ENCODE data around the gene GID8. TPM values are rescaled to one million over a fixed set of nuclear protein-coding genes. Genes with fewer than 3 reads are reported as not detected.

The GID8 gene
- total and polyA plus RNA-seq, 2 donors: 21.4 to 32.0 TPM

GRCh38 chr20:62931464-62931863 is 6.5 kb upstream of the GID8 start:
- Histone ChIP-seq H3K4me3 (ENCODE audit: low read depth, low read length) (no peak overlapping the region), H3K4me1 (ENCODE audit: insufficient read depth) (peaks cover 1% of the 10 kb centered on the region), H3K27ac (ENCODE audit: low read depth) (no peak overlapping the region), H3K36me3 (ENCODE audit: insufficient read depth) (no peaks in the 10 kb centered on the region)
- 85% methylated on average over 9 of the region's 9 CpGs for WGBS
- DNase-seq (ENCODE audit: extremely low spot score): no peak

GRCh38 chr20:62933966-62934365 is 4.0 kb upstream of the GID8 start:
- Histone ChIP-seq H3K4me3 (ENCODE audit: low read depth, low read length) (no peak overlapping the region), H3K4me1 (ENCODE audit: insufficient read depth) (no peaks in the 10 kb centered on the region), H3K36me3 (ENCODE audit: insufficient read depth) (no peaks in the 10 kb centered on the region), H3K27ac (ENCODE audit: low read depth) (no peak overlapping the region)
- DNase-seq (ENCODE audit: extremely low spot score): no peak
- 47% methylated on average over 3 of the region's 3 CpGs for WGBS

GRCh38 chr20:62935204-62935967 is 2.6 kb upstream of the GID8 start:
- WGBS: 81% methylated on average over 12 of the region's 12 CpGs
- DNase-seq (ENCODE audit: extremely low spot score): no peak
- no peaks in the 10 kb centered on the region for H3K36me3 ChIP-seq (ENCODE audit: insufficient read depth)
- no peaks in the 10 kb centered on the region for H3K4me1 ChIP-seq (ENCODE audit: insufficient read depth)
- H3K27ac ChIP-seq (ENCODE audit: low read depth): no peak overlapping the region
- no peak overlapping the region for H3K4me3 ChIP-seq (ENCODE audit: low read depth, low read length)

GRCh38 chr20:62935968-62936585 is 1.9 kb upstream of the GID8 start:
- H3K4me3 ChIP-seq (ENCODE audit: low read depth, low read length): no peak overlapping the region
- 87% methylated on average over 22 of the region's 22 CpGs for WGBS
- DNase-seq (ENCODE audit: extremely low spot score): no peak

GRCh38 chr20:62937268-62938104 is 461 bp upstream of the GID8 start:
- WGBS: under 1% methylated on average over 92 of the region's 92 CpGs
- Histone ChIP-seq H3K27ac (ENCODE audit: low read depth) (peak overlapping the region; percentile 70), H3K4me3 (ENCODE audit: low read depth, low read length) (peak overlapping the region; percentile 94), H3K36me3 (ENCODE audit: insufficient read depth) (no peaks in the 10 kb centered on the region), H3K4me1 (ENCODE audit: insufficient read depth) (no peaks in the 10 kb centered on the region)
- peak; percentile 83 for DNase-seq (ENCODE audit: extremely low spot score)

More at GRCh38 chr20:62935968-62936585, 1.9 kb upstream of the GID8 start:
- Histone ChIP-seq H3K4me1 (ENCODE audit: insufficient read depth) (no peaks in the 10 kb centered on the region), H3K27ac (ENCODE audit: low read depth) (no peak overlapping the region), H3K36me3 (ENCODE audit: insufficient read depth) (no peaks in the 10 kb centered on the region)

GRCh38 chr20:62940875-62941274 is 2.9 kb downstream of the GID8 start:
- Histone ChIP-seq H3K27ac (ENCODE audit: low read depth) (no peak overlapping the region), H3K36me3 (ENCODE audit: insufficient read depth) (no peaks in the 10 kb centered on the region), H3K4me3 (ENCODE audit: low read depth, low read length) (no peak overlapping the region), H3K4me1 (ENCODE audit: insufficient read depth) (no peaks in the 10 kb centered on the region)
- WGBS: 90% methylated on average over 8 of the region's 8 CpGs
- DNase-seq (ENCODE audit: extremely low spot score): no peak

GRCh38 chr20:62941792-62942191 is 3.8 kb downstream of the GID8 start:
- H3K27ac ChIP-seq (ENCODE audit: low read depth): no peak overlapping the region
- DNase-seq (ENCODE audit: extremely low spot score): no peak
- no peak overlapping the region for H3K4me3 ChIP-seq (ENCODE audit: low read depth, low read length)
- no peaks in the 10 kb centered on the region for H3K36me3 ChIP-seq (ENCODE audit: insufficient read depth)
- 92% methylated on average over 1 of the region's 1 CpG for WGBS
- H3K4me1 ChIP-seq (ENCODE audit: insufficient read depth): no peaks in the 10 kb centered on the region

- no peaks in the 10 kb centered on the region for H3K36me3 ChIP-seq (ENCODE audit: insufficient read depth)
- no peak overlapping the region for H3K27ac ChIP-seq (ENCODE audit: low read depth)
- WGBS: 86% methylated on average over 2 of the region's 2 CpGs
- no peak for DNase-seq (ENCODE audit: extremely low spot score)
- no peak overlapping the region for H3K4me3 ChIP-seq (ENCODE audit: low read depth, low read length)
- no peaks in the 10 kb centered on the region for H3K4me1 ChIP-seq (ENCODE audit: insufficient read depth)
These were observed 4.5 kb downstream of the GID8 start for GRCh38 chr20:62942456-62942855.

- Histone ChIP-seq H3K27ac (ENCODE audit: low read depth) (no peak overlapping the region), H3K4me3 (ENCODE audit: low read depth, low read length) (no peak overlapping the region), H3K4me1 (ENCODE audit: insufficient read depth) (no peaks in the 10 kb centered on the region), H3K36me3 (ENCODE audit: insufficient read depth) (no peaks in the 10 kb centered on the region)
- no peak for DNase-seq (ENCODE audit: extremely low spot score)
- 95% methylated on average over 14 of the region's 14 CpGs for WGBS
These were observed 5.4 kb downstream of the GID8 start for GRCh38 chr20:62943396-62943795.

GRCh38 chr20:62944184-62944583 is 6.2 kb downstream of the GID8 start:
- no peak for DNase-seq (ENCODE audit: extremely low spot score)
- Histone ChIP-seq H3K27ac (ENCODE audit: low read depth) (no peak overlapping the region), H3K36me3 (ENCODE audit: insufficient read depth) (no peaks in the 10 kb centered on the region), H3K4me3 (ENCODE audit: low read depth, low read length) (no peak overlapping the region), H3K4me1 (ENCODE audit: insufficient read depth) (no peaks in the 10 kb centered on the region)
- 81% methylated on average over 8 of the region's 8 CpGs for WGBS

GRCh38 chr20:62944746-62945145 is 6.8 kb downstream of the GID8 start:
- no peaks in the 10 kb centered on the region for H3K36me3 ChIP-seq (ENCODE audit: insufficient read depth)
- H3K27ac ChIP-seq (ENCODE audit: low read depth): no peak overlapping the region
- no peak for DNase-seq (ENCODE audit: extremely low spot score)
- H3K4me3 ChIP-seq (ENCODE audit: low read depth, low read length): no peak overlapping the region
- H3K4me1 ChIP-seq (ENCODE audit: insufficient read depth): no peaks in the 10 kb centered on the region
- 82% methylated on average over 10 of the region's 10 CpGs for WGBS

GRCh38 chr20:62945771-62946339 is 7.9 kb downstream of the GID8 start:
- no peak overlapping the region for H3K4me3 ChIP-seq (ENCODE audit: low read depth, low read length)
- H3K27ac ChIP-seq (ENCODE audit: low read depth): no peak overlapping the region
- no peaks in the 10 kb centered on the region for H3K4me1 ChIP-seq (ENCODE audit: insufficient read depth)
- no peak for DNase-seq (ENCODE audit: extremely low spot score)
- H3K36me3 ChIP-seq (ENCODE audit: insufficient read depth): no peaks in the 10 kb centered on the region
- 91% methylated on average over 25 of the region's 25 CpGs for WGBS

- no peak for DNase-seq (ENCODE audit: extremely low spot score)
- WGBS: 42% methylated on average over 10 of the region's 10 CpGs
- no peaks in the 10 kb centered on the region for H3K4me1 ChIP-seq (ENCODE audit: insufficient read depth)
- no peak overlapping the region for H3K27ac ChIP-seq (ENCODE audit: low read depth)
- H3K4me3 ChIP-seq (ENCODE audit: low read depth, low read length): no peak overlapping the region
- H3K36me3 ChIP-seq (ENCODE audit: insufficient read depth): no peaks in the 10 kb centered on the region
These were observed 9.0 kb downstream of the GID8 start for GRCh38 chr20:62946918-62947317.

Measured in urinary bladder (tissue), 4 donors.